ENCODE measurements around the gene OSBP2. TPM values are rescaled to one million over a fixed set of nuclear protein-coding genes. Genes with fewer than 3 reads are reported as not detected.

OSBP2 gene
- total and polyA plus RNA-seq, 12 donors: 0.84 to 20.1 (median 13.2) TPM

GRCh38 chr22:30655532-30655931 is 39.1 kb upstream of the OSBP2 start:
- DNase-seq (no peak), ATAC-seq (no peak)
- WGBS, 2 donors: 79 to 81% methylated on average over 3 of the region's 3 CpGs
- Histone ChIP-seq H3K4me1 (peaks cover 0 to 3% (median 0%) of the 10 kb centered on the region in 9 donors), H3K27ac (no peak overlapping the region), H3K4me3 (no peak overlapping the region), H3K9me3 (no peaks in the 10 kb centered on the region), H3K36me3 (peaks cover 0 to 8% (median 0%) of the 10 kb centered on the region in 9 donors), H3K27me3 (no peaks in the 10 kb centered on the region)
- TF ChIP-seq, protein P1, sequence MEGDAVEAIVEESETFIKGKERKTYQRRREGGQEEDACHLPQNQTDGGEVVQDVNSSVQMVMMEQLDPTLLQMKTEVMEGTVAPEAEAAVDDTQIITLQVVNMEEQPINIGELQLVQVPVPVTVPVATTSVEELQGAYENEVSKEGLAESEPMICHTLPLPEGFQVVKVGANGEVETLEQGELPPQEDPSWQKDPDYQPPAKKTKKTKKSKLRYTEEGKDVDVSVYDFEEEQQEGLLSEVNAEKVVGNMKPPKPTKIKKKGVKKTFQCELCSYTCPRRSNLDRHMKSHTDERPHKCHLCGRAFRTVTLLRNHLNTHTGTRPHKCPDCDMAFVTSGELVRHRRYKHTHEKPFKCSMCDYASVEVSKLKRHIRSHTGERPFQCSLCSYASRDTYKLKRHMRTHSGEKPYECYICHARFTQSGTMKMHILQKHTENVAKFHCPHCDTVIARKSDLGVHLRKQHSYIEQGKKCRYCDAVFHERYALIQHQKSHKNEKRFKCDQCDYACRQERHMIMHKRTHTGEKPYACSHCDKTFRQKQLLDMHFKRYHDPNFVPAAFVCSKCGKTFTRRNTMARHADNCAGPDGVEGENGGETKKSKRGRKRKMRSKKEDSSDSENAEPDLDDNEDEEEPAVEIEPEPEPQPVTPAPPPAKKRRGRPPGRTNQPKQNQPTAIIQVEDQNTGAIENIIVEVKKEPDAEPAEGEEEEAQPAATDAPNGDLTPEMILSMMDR (IDR thresholded peaks at IDR 0.05): no peak
- intact Hi-C loops (cut with DNase I): no loop called here

DNA sequence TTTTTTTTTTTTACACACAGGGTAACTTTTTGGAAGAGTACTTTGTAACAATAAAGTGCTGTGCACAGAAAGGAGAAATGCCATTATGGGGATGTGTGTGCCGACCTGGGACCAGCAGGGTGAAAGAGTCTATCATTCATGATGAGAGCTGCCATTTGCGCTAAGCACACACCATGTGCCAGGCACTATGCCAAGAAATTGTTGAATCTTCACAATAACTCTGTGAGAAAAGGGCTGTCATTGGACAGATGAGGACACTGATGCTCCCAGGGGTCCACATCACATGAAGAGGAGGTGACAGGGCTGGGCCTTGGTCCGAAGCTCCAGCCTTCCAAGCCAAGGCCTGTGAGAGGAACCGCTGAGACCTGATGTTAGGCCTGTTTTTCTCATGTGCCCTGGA is 32.6 kb upstream of the OSBP2 start:
- H3K4me3 ChIP-seq: no peak overlapping the region
- H3K36me3 ChIP-seq: peaks cover 0 to 43% (median 11%) of the 10 kb centered on the region in 9 donors
- H3K27ac ChIP-seq: no peak overlapping the region
- peaks cover 0 to 14% (median 10%) of the 10 kb centered on the region in 9 donors for H3K4me1 ChIP-seq
- ATAC-seq (no peak), DNase-seq (no peak)
- no peaks in the 10 kb centered on the region for H3K27me3 ChIP-seq
- 91 to 93% methylated on average over 4 of the region's 4 CpGs for WGBS, 2 donors
- no peaks in the 10 kb centered on the region for H3K9me3 ChIP-seq
- TF ChIP-seq, protein P1 (IDR thresholded peaks at IDR 0.05): no peak
- intact Hi-C loops (cut with DNase I): no loop called here

GRCh38 chr22:30664798-30665197 is 29.9 kb upstream of the OSBP2 start:
- TF ChIP-seq, protein P1 (IDR thresholded peaks at IDR 0.05): no peak
- Histone ChIP-seq H3K27ac (no peak overlapping the region), H3K4me3 (no peak overlapping the region), H3K9me3 (no peaks in the 10 kb centered on the region), H3K27me3 (peaks cover 0 to 9% (median 0%) of the 10 kb centered on the region in 7 donors), H3K36me3 (peaks cover 0 to 43% (median 11%) of the 10 kb centered on the region in 9 donors), H3K4me1 (peaks cover 0 to 22% (median 16%) of the 10 kb centered on the region in 9 donors)
- WGBS, 2 donors: 97 to 99% methylated on average over 13 of the region's 13 CpGs
- no peak for ATAC-seq
- intact Hi-C loops (cut with DNase I): no loop called here
- DNase-seq: no peak

DNA sequence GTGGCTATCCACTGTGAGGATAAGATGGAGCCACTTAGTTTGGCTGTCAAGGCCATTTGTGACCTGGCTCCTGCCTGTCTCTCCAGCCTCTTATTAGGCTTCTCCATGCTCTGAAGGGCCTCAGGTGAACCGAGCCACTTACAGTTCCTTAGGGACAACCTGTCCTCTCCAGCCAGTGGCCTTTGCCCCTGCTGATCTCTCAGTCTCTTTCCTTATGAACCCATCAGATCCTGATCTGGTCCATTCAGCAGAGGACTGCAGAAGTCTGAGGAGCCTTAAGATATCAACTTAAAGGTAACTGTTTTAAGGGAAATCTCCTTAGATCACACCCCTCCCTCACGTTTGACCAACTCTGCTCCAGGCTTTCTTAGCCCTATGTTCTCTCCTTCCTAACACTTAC is 29.4 kb upstream of the OSBP2 start:
- TF ChIP-seq, protein P1 (IDR thresholded peaks at IDR 0.05): no peak
- ATAC-seq (no peak), DNase-seq (no peak)
- Histone ChIP-seq H3K9me3 (no peaks in the 10 kb centered on the region), H3K27ac (no peak overlapping the region), H3K4me1 (peaks cover 0 to 22% (median 16%) of the 10 kb centered on the region in 9 donors), H3K27me3 (peaks cover 0 to 9% (median 0%) of the 10 kb centered on the region in 7 donors), H3K4me3 (no peak overlapping the region), H3K36me3 (peaks cover 0 to 38% (median 7%) of the 10 kb centered on the region in 9 donors)
- WGBS, 2 donors: 90 to 91% methylated on average over 2 of the region's 2 CpGs
- intact Hi-C loops (cut with DNase I): no loop called here
